ENCODE data around the gene CENPH.

DNA sequence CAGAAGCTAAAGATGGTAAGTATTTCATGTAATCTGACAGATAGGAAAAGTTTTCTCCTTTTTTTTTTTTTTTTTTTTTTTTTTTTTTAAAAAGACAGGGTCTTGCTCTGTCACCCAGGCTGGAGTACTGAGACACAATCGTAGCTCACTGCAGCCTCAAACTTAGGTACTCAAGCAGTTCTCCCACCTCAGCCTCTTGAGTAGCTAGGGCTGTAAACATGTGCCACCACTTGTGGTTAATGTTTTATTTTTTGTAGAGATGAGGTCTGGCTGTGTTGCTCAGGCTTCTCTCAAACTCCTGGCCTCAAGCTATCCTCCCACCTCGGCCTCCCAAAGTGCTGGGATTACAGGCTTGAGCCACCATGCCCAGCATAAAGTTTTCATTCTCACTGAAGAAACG lies 63.1 kb downstream of the CENPH start:
- no peak for TF ChIP-seq POLR2AphosphoS5 (IDR thresholded peaks at IDR 0.05; ENCODE audit: low read depth, low read length)
- no peak for TF ChIP-seq POLR2A (IDR thresholded peaks at IDR 0.05; ENCODE audit: low read depth, low read length)

Data from GM12892 (cell line).